VCaP (cell line): Measurements from ENCODE around the gene TEFM.

Source experiments
- H3K27ac ChIP-seq: fragments of 450-650 bp; 2 replicates; pipeline ENCODE4 v1.5.1; 2017
- TF ChIP-seq, protein P1 (sequence below): fragments of 450-650 bp; conservative IDR thresholded peaks from 2 replicates; pipeline ENCODE4 v1.5.1; 2017; ENCODE audit warnings: mild to moderate bottlenecking, moderate library complexity

Gene TEFM

DNA sequence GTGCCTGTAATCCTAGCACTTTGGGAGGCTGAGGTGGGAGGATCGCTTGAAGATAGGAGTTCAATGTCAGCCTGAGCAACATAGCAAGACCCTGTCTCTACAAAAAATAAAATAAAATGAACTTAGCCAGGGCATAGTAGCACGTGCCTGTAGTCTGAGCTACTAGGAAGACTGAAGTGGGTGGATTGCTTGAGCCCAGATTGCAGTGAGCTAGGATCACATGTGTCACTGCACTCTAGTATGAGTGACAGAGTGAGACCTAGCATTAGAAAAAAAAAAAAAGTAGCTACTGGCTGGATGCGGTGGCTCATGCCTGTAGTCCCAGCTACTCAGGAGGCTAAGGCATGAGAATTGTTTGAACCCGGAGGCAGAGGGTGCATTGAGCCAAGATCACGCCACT is 21.7 kb upstream of the TEFM start:
- H3K27ac ChIP-seq, result no peak overlapping the region
- TF ChIP-seq, protein P1, sequence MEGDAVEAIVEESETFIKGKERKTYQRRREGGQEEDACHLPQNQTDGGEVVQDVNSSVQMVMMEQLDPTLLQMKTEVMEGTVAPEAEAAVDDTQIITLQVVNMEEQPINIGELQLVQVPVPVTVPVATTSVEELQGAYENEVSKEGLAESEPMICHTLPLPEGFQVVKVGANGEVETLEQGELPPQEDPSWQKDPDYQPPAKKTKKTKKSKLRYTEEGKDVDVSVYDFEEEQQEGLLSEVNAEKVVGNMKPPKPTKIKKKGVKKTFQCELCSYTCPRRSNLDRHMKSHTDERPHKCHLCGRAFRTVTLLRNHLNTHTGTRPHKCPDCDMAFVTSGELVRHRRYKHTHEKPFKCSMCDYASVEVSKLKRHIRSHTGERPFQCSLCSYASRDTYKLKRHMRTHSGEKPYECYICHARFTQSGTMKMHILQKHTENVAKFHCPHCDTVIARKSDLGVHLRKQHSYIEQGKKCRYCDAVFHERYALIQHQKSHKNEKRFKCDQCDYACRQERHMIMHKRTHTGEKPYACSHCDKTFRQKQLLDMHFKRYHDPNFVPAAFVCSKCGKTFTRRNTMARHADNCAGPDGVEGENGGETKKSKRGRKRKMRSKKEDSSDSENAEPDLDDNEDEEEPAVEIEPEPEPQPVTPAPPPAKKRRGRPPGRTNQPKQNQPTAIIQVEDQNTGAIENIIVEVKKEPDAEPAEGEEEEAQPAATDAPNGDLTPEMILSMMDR, result no peak

DNA sequence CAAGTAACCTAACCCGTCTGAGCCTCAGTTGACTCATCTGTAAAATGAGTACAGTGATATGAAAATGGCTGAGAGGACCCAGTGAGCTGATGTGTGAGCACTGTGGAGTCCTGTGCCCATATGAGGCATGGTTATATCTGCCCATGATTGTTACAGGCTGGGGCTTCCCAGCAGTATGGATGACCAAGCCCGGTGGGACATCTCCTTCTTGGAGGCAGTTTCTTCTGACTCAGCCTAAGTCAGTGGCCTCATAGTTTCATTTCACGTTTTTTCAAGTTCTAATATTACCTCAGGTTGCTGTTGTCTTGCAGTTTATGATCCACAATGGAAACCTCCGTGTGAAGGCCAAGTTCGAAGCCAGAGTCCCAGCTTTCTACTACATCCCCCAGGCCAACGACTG is 20.5 kb upstream of the TEFM start:
- H3K27ac ChIP-seq, result no peak overlapping the region
- TF ChIP-seq, protein P1, result no peak

GRCh38 chr17:30924341-30924740 is 18.3 kb upstream of the TEFM start:
- H3K27ac ChIP-seq, result no peak overlapping the region
- TF ChIP-seq, protein P1, result no peak

GRCh38 chr17:30922235-30923030 is 16.4 kb upstream of the TEFM start:
- TF ChIP-seq, protein P1, result no peak
- H3K27ac ChIP-seq, result peak overlapping the region; percentile 57; the same call in 1 of the 2 replicates

- TF ChIP-seq, protein P1, result no peak; the same call in 1 of the 2 replicates
These were observed 15.6 kb upstream of the TEFM start, which contains the start of gene ADAP2 for GRCh38 chr17:30921544-30922196. Gene ADAP2 (plus strand): TSS chr17:30921945. CDS start chr17:30922015, 70 bp downstream.

DNA sequence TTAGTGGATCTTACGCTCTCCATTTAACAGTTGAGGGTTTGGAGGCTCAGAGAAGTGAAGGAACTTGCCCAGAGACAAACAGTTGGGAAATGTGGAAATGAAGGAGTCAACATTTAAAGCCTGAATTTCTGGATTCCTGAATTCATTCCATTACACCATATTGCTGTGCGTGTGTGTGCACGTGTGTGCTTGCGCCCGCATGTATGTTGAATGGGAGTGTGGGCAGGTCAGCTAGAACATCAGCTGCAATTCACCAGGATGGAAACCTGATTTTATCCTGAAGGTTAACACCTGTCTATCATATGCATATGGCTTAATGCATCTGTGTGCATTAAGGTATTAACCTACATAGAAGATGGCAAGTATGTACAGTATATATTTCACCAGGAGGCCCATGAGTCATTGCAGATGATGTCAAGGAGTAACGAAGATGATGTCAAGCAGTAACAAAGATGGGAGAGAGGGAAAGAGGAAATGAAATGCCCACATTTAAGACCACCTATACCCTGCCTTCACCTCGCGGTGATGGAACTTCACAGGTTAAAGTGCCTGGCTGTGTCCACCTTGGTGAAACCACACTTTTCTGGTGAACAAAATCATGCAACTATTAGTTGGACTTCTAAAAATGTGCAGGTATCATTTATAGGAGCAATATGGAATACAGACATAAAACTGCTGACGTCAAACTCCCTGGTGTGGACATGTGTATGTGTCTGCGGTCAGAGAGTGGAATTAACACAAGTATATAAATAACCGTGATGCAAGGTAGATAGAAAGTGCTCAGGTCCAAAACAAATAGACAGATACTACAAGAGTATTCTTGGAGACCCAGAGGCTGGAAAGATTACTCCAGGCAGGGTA is 14.9 kb upstream of the TEFM start:
- TF ChIP-seq, protein P1, result no peak
- peak overlapping the region; percentile 57; the same call in 1 of the 2 replicates for H3K27ac ChIP-seq

More at GRCh38 chr17:30921544-30922196, 15.6 kb upstream of the TEFM start, which contains the start of gene ADAP2:
- H3K27ac ChIP-seq, result peak within 1 kb of the TSS; percentile 57; the same call in 1 of the 2 replicates
